Transverse colon (tissue), 4 donors: ENCODE results near the gene PAK2. TPM values are rescaled to one million over a fixed set of nuclear protein-coding genes. Genes with fewer than 3 reads are reported as not detected.
"Not testable (repeated sequence)": the region's sequence is repeated elsewhere in the genome, so short reads cannot be mapped to it uniquely, and the experiment has no call there.

Experiments used
- DNase-seq: peaks from one replicate; pipeline ENCODE4 v3.0.0-alpha.2; 2019
- H3K27ac ChIP-seq, 4 donors: fragments of 200-600 bp; sonication (generic); 2 replicates each; pipeline ENCODE4 v1.5.1; 2016 to 2018; ENCODE audit warnings: inconsistent platforms in 4 of 4
- H3K27me3 ChIP-seq: fragments of 200-600 bp; sonication (generic); 2 replicates; pipeline ENCODE4 v1.5.1; 2017; ENCODE audit warnings: inconsistent platforms
- H3K36me3 ChIP-seq, 4 donors: fragments of 200-600 bp; sonication (generic); 2 replicates each; pipeline ENCODE4 v1.5.1; 2017 to 2019; ENCODE audit warnings: inconsistent platforms in 4 of 4
- H3K4me1 ChIP-seq, 4 donors: fragments of 200-600 bp; sonication (generic); 2 replicates each; pipeline ENCODE4 v1.5.1; 2017 to 2020; ENCODE audit warnings: inconsistent platforms in 4 of 4
- H3K4me3 ChIP-seq, 4 donors: fragments of 200-600 bp; sonication (generic); 1 replicate in 1 of 4; 2 replicates in 3 of 4; pipeline versions ENCODE4 v1.5.1 to v1.6.1; 2017 to 2019; ENCODE audit warnings: inconsistent platforms in 4 of 4
- H3K9me3 ChIP-seq, 2 donors: fragments of 200-600 bp; sonication (generic); 2 replicates each; pipeline ENCODE4 v1.5.1; 2017 to 2019; ENCODE audit warnings: inconsistent platforms in 2 of 2
- EP300 ChIP-seq: sonication (generic); formaldehyde crosslinking; IDR thresholded peaks from one replicate; pipeline ENCODE4 v1.6.1; 2017; ENCODE audit warnings: antibody characterized with exemption, low read depth
- POLR2A ChIP-seq: fragments of 450-650 bp; IDR thresholded peaks from one replicate; pipeline ENCODE4 v1.6.1; 2016; ENCODE audit warnings: antibody characterized with exemption, mild to moderate bottlenecking, moderate library complexity
- POLR2AphosphoS5 ChIP-seq, 3 donors: sonication (generic); formaldehyde crosslinking; IDR thresholded peaks; one replicate each; pipeline ENCODE4 v1.6.1; 2016; ENCODE audit warnings: antibody characterized with exemption in 3 of 3
- WGBS, 2 donors: methylation state at CpG; one replicate each; pipeline ENCODE4 v1.1.5; 2018; ENCODE audit warnings: low coverage in 1 of 2; 5-methylcytosine and 5-hydroxymethylcytosine counted together
- in situ Hi-C, 4 donors: fragments of 200-750 bp; cut with MboI; loops; one replicate each; pipeline versions ENCODE4 v1.15.0 to v1.15.1; 2017; ENCODE audit warnings: low sequenced_read_pairs in 3 of 4, low pct_ligation_motif_present in 1 of 4, low pct_unique_long_range_greater_than_20kb in 1 of 4
- intact Hi-C: fragments of 100-400 bp; cut with DNase I; formaldehyde crosslinking; loops from one replicate; pipeline ENCODE4 v1.15.1; 2023; ENCODE audit warnings: low total_unique reads
- total RNA-seq, 4 donors: library from RNA; depleted of rRNA; stranded (reverse); fragments of >200 nt; gene quantifications; one replicate each; pipeline ENCODE4 v1.1.0, GENCODE V29; 2016
- TF ChIP-seq, protein P1 (sequence below), 5 experiments: fragments of 200-600 bp in 3 of 5; fragments of 450-650 bp in 2 of 5; sonication (generic) in 3 of 5; IDR thresholded peaks; 1 replicate in 2 of 5; 2 replicates in 3 of 5; pipeline ENCODE4 v1.5.1; 2016 to 2017; ENCODE audit warnings: antibody characterized with exemption in 5 of 5, inconsistent platforms in 3 of 5, mild to moderate bottlenecking in 2 of 5, moderate library complexity in 1 of 5

Gene PAK2
- total RNA-seq, 4 donors from 2014 or later, result 16.3 to 54.5 (median 36.7) TPM

DNA sequence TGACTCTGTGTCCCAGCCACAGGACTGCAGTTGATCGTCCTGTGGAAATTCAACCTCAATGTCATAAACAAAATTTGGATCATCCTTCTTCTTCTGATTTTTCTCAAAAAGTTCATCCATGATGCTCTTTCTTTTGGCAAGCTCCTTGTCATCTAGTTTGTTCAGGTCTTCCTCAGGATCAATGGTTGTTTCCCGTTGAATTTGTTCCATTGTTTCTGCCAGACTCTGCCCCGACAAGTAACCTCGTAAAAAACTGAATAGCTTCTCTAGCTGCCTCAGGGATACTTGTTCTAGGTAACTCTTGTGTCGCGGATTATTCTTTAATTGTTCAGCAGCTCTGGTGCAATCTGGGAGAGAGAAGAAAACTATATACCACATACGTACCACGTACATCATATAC lies 32.1 kb upstream of the PAK2 start:
- Histone ChIP-seq H3K4me1 (peaks cover 4 to 9% (median 7%) of the 10 kb centered on the region in 4 donors), H3K4me3 (no peak overlapping the region), H3K27me3 (no peaks in the 10 kb centered on the region), H3K9me3 (no peaks in the 10 kb centered on the region), H3K36me3 (no peaks in the 10 kb centered on the region), H3K27ac (no peak overlapping the region)
- DNase-seq, result no peak
- WGBS, 2 donors, result 82 to 86% methylated on average over 8 of the region's 8 CpGs
- TF ChIP-seq, protein P1, sequence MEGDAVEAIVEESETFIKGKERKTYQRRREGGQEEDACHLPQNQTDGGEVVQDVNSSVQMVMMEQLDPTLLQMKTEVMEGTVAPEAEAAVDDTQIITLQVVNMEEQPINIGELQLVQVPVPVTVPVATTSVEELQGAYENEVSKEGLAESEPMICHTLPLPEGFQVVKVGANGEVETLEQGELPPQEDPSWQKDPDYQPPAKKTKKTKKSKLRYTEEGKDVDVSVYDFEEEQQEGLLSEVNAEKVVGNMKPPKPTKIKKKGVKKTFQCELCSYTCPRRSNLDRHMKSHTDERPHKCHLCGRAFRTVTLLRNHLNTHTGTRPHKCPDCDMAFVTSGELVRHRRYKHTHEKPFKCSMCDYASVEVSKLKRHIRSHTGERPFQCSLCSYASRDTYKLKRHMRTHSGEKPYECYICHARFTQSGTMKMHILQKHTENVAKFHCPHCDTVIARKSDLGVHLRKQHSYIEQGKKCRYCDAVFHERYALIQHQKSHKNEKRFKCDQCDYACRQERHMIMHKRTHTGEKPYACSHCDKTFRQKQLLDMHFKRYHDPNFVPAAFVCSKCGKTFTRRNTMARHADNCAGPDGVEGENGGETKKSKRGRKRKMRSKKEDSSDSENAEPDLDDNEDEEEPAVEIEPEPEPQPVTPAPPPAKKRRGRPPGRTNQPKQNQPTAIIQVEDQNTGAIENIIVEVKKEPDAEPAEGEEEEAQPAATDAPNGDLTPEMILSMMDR (IDR thresholded peaks at IDR 0.05), result no peak
- in situ Hi-C loops, result no loop called here
- intact Hi-C loops, result no loop called here

DNA sequence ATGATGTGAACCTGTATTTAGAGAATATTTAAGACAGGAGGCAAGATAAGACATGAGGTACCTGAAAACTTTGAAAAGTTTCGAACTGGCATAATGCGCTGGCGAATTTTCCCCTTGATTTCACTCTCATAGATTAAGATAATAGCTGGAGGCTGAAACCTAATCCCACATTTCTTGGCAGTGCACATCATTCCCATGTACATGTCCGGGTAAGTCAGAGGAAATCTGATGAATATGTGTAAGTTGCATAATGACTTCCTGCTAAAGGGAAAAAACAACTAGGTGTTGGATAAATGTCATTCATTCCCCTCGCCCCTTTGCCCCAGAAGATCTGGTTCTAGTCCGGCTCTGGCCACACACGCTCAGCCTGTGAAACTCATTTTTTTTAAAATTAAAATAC lies 31.2 kb upstream of the PAK2 start:
- WGBS, 2 donors, result 74 to 83% methylated on average over 6 to 7 of the region's 7 CpGs
- Histone ChIP-seq H3K9me3 (no peaks in the 10 kb centered on the region), H3K4me3 (no peak overlapping the region), H3K36me3 (no peaks in the 10 kb centered on the region), H3K27ac (no peak overlapping the region), H3K4me1 (peaks cover 4 to 15% (median 14%) of the 10 kb centered on the region in 4 donors), H3K27me3 (no peaks in the 10 kb centered on the region)
- intact Hi-C loops, result loop anchor here (1.0 kb wide), 1 partner anchor 43 kb away; no protein-coding TSS in a partner anchor
- no peak for DNase-seq
- in situ Hi-C loops, result no loop called here
- TF ChIP-seq, protein P1 (IDR thresholded peaks at IDR 0.05), result no peak
- TF ChIP-seq EP300, result no peak
- no peak for TF ChIP-seq POLR2AphosphoS5 (IDR thresholded peaks at IDR 0.05)
- no peak for TF ChIP-seq POLR2A

DNA sequence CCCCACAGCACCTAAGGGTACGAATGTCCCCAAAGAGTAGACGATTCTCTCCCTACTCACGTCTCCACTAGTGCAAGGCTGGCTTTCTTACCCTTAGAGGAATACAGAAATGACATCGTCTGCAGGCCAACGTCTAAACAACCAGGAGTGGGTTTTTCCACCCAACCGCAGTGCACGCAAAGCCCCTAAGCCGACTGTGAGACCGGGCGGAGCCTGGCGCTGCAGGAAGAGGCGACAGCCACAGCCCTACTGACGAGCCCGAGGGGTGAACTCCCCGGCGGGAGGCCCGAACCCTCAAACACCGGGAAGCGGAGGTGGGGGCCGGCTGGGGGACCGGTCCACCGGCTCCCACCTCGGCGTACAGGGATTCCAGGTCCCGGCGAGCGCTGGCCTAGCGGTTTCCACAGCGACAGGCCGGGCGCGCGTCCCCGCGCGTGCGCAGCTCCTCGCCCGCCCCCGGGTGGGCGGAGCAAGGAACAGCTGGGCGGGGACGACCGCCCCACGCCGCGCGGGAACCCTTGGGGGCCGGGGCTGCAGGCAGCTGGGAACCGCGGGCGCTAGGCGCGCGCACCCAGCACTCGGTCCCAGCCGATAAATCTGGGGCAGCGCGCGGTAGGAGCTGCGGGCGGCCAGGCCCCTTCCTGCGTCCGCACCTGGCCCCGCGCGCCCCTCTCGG lies 27.7 kb upstream of the PAK2 start, which contains the start of the genes CEP19 and PIGX:
TSS of gene CEP19 (minus strand) at position 413 of the 676 bp plus-strand sequence. CDS start 3,593 bp downstream, outside the sequence.
TSS of gene PIGX (plus strand) at position 540 of the 676 bp plus-strand sequence.
- H3K36me3 ChIP-seq, result no peaks in the 10 kb centered on the region
- peak within 1 kb of the TSS; percentile 64 to 77 (median 70) for H3K4me3 ChIP-seq
- DNase-seq, result peak; percentile 87
- H3K9me3 ChIP-seq, result no peaks in the 10 kb centered on the region
- H3K4me1 ChIP-seq, result peaks cover 4 to 19% (median 16%) of the 10 kb centered on the region in 4 donors
- intact Hi-C loops, result no loop called here
- no peaks in the 10 kb centered on the region for H3K27me3 ChIP-seq
- H3K27ac ChIP-seq, result peak within 1 kb of the TSS; percentile 92 to 96 (median 96)
- in situ Hi-C loops, result no loop called here
- TF ChIP-seq, protein P1 (IDR thresholded peaks at IDR 0.05), result peak in 2 of 5 experiments; percentile 16 to 40
- peak; percentile 63 to 82 (median 81) for TF ChIP-seq POLR2AphosphoS5 (IDR thresholded peaks at IDR 0.05)
- TF ChIP-seq POLR2A, result peak; percentile 40
- no peak for TF ChIP-seq EP300
- WGBS, 2 donors, result 1% methylated on average over 27 of the region's 68 CpGs; no CpG with 5 or more reads in 1 of the 2 donors

GRCh38 chr3:196712514-196713413 lies 26.9 kb upstream of the PAK2 start:
- peak; percentile 74 for DNase-seq
- WGBS, 2 donors, result 8 to 59% methylated on average over 5 to 28 of the region's 64 CpGs
- Histone ChIP-seq H3K4me1 (peaks cover 4 to 19% (median 16%) of the 10 kb centered on the region in 4 donors), H3K36me3 (no peaks in the 10 kb centered on the region), H3K27ac (peak overlapping the region; percentile 92 to 96 (median 96)), H3K9me3 (no peaks in the 10 kb centered on the region), H3K27me3 (no peaks in the 10 kb centered on the region), H3K4me3 (peak overlapping the region; percentile 64 to 77 (median 70))
- intact Hi-C loops (no loop called here), in situ Hi-C loops (no loop called here)
- TF ChIP-seq, protein P1 (IDR thresholded peaks at IDR 0.05), result no peak
- TF ChIP-seq POLR2AphosphoS5 (IDR thresholded peaks at IDR 0.05), result no peak
- TF ChIP-seq POLR2A, result no peak
- TF ChIP-seq EP300, result no peak

DNA sequence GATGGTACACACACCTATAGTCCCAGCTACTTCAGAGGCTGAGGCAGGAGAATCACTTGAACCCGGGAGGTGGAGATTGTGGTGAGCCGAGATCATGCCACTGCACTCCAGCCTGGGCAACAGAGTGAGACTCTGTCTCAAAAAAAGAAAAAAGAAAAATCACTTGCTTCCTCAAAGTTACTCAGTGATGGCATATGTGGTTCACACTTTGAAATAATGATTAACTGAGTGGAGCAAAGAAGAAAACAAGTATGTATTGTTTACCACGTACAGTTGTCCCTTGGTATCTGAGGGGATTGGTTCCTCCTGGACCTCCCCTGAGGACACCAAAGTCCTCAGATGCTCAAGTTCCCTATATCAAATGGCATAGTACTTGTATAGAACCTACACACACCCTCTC lies 22.5 kb upstream of the PAK2 start:
- peaks cover 0 to 11% (median 9%) of the 10 kb centered on the region in 4 donors for H3K4me1 ChIP-seq
- DNase-seq, H3K27ac ChIP-seq, in situ Hi-C loops, H3K36me3 ChIP-seq, H3K4me3 ChIP-seq, intact Hi-C loops, H3K9me3 ChIP-seq, H3K27me3 ChIP-seq: not testable (repeated sequence)
- 88% methylated on average over 3 of the region's 3 CpGs; no CpG with 5 or more reads in 1 of the 2 donors for WGBS, 2 donors
